HG02938 (cell line): Measurements from ENCODE around the gene NAT9.

Source experiments
- ATAC-seq: cut with Tn5 transposase; IDR thresholded peaks from one replicate; pipeline ENCODE4 v1.9.1; 2021; ENCODE audit warnings: mild to moderate bottlenecking, moderate library complexity; ENCODE audit not compliant: unreplicated experiment

The NAT9 gene

DNA sequence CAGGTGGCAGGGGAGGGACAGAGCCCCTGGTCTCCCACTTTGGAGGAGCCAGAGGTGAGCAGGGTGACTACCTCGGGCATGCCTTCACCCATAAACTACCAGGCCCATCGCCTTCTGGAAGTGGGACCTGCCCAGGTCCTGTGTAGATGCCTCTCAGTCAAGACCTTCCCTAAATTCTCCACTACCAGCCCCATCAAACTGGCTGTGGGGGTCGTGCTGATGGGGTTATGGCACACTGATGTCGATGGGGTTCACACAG lies 44.9 kb downstream of the NAT9 start:
- no peak for ATAC-seq

- ATAC-seq: no peak
Observed at GRCh38 chr17:74730491-74731346, 45.4 kb downstream of the NAT9 start.

GRCh38 chr17:74729866-74730265 lies 46.3 kb downstream of the NAT9 start:
- no peak for ATAC-seq

DNA sequence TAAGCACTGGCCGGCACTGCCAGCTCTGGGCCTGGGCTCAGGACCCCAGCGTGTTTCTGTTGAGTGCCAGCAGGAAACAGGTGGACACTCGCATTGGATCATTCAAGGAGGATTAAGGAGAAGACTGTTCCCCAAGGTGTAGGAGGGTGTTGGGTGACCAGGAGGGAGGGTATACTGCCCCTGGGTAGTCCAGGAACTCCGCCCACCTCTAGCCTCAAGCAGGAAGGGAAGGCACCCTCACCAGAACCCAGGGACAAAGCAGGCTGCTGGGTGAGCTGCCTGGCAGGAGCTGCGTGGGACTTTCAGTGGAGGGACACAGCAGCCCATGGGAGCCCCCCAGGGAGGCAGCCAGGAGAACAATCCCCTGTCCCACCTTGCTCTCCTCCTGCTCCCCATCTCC lies 46.8 kb downstream of the NAT9 start:
- ATAC-seq: no peak

DNA sequence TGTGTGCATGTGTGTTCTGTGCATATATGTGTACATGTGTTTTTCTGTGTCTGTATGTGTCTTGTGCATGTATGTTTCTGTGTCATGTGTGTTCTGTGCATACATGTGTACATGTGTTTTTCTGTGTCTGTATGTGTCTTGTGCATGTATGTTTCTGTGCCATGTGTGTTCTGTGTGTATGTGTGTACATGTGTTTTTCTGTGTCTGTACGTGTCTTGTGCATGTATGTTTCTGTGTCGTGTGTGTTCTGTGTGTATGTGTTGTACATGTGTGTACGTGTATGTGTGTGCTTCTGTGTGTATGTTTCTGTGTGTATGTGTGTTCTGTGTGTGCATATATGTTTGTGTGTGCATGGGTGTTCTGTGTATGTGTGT lies 47.5 kb downstream of the NAT9 start:
- ATAC-seq: no peak

DNA sequence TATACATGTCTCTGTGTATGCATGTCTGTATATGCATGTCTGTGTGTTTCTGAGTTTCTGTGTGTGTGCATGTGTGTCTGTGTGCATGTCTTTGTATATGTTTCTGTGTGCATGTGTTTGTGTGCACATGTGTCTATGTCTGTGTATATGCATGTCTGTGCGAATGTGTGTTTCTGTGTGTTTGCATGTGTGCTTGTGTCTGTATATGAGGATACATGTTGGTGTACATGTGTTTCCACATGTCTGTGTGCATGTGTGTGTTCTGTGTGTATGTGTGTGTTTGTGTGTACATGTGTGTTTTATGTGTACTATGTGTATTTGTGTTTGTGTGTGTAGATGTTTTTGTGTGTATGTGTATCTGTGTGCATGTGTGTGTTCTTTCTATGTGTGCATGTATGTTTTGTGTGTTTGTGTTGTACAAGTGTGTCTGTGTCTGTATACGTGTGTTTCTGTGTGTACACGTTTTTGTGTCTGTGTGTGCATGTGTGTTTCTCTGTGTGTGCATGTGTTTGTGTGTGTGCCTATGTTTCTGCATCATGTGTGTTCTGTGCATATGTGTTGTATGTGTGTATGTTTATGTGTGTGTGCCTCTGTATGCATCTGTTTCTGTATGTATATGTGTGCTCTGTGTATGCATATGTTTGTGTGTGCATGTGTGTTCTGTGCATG lies 48.0 kb downstream of the NAT9 start:
- ATAC-seq: no peak

DNA sequence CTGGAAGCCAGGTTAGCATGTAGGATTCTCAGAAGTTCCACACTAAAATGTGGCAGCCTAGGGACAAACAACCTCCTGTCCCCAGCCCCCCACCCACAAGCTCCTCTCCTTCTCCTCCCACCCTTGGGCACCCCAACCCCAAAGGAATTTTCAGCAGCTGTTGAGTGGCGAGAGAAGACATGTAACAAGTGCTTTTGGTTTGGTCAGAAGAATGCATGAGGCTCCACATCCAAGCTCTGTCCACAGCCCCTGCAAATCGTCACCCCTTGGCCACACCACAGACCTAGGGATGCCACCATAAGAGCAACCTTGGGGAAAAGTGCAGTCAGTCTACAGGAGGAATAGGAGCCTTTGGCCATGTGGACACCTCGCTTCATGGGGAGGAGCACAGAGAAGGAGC lies 51.0 kb downstream of the NAT9 start:
- no peak for ATAC-seq

DNA sequence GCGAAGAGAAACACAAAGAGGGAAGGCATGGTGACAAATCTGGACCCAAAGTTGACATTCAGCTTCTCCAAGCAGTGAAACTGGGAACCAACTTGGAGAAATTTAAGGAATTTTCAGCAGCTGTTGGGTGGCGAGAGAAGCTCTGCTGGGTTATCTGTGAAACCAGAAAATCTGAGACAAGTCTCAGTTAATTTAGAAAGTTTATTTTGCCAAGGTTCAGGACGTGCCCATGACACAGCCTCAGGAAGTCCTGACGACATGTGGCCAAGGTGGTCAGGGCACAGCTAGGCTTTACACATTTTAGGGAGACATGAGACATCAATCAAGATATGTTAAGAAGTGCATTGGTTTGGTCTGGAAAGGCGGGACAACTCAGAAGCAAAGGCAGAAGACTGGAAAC lies 52.3 kb downstream of the NAT9 start:
- ATAC-seq: no peak

DNA sequence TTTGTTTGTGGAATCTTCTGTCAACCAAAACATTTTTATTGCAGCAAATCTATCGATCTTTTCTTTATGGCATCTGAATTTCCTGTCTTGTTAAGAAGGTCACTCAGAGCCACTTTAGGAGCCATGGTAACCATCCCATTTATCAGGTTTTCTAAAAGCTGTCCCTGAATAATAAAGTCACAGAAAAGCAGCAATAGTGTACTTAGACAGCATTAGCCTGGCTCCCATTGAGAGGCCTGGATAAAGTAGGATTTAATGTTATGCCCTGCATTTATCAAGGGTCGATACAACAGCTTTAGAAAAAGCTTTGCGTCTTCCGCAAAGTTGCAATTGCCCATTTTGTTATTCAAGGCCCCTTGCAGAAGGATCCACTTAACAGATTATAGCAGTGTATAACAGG lies 53.4 kb downstream of the NAT9 start:
- no peak for ATAC-seq
